Measurements from ENCODE around the gene EFNB2. TPM values are rescaled to one million over a fixed set of nuclear protein-coding genes. Genes with fewer than 3 reads are reported as not detected.

EFNB2 gene
- total and polyA plus RNA-seq, 8 donors = 3.0 to 48.7 (median 13.4) TPM

GRCh38 chr13:106496072-106496997, 39.1 kb downstream of the EFNB2 start:
- Histone ChIP-seq H3K27me3 (no peaks in the 10 kb centered on the region), H3K27ac (peak overlapping the region in 3 of 5 donors; percentile 30 to 53 (median 35)), H3K4me1 (peaks cover 0 to 71% (median 14%) of the 10 kb centered on the region in 4 donors), H3K4me3 (no peak overlapping the region), H3K36me3 (peaks cover 13 to 37% (median 35%) of the 10 kb centered on the region in 4 donors), H3K9me3 (no peaks in the 10 kb centered on the region)
- DNase-seq = peak in 1 of 2 donors; percentile 75
- peak in 1 of 3 donors; percentile 3 for TF ChIP-seq POLR2AphosphoS5 (IDR thresholded peaks at IDR 0.05)
- TF ChIP-seq POLR2A (IDR thresholded peaks at IDR 0.05) = no peak
- intact Hi-C loops (cut with DNase I; ENCODE audit: low total_unique reads) = no loop called here
- 36 to 49% (median 45%) methylated on average over 6 of the region's 6 CpGs for WGBS, 5 donors

- no peak overlapping the region for H3K4me3 ChIP-seq
- intact Hi-C loops (cut with DNase I; ENCODE audit: low total_unique reads) = no loop called here
- no peak for DNase-seq
- 87 to 95% (median 94%) methylated on average over 3 of the region's 3 CpGs for WGBS, 5 donors
- no peak for TF ChIP-seq POLR2AphosphoS5 (IDR thresholded peaks at IDR 0.05)
- TF ChIP-seq CTCF (IDR thresholded peaks at IDR 0.05) = no peak
- TF ChIP-seq EP300 (IDR thresholded peaks at IDR 0.05) = no peak
- TF ChIP-seq POLR2A (IDR thresholded peaks at IDR 0.05) = no peak
- peaks cover 13 to 42% (median 38%) of the 10 kb centered on the region in 4 donors for H3K36me3 ChIP-seq
- H3K9me3 ChIP-seq = no peaks in the 10 kb centered on the region
- peaks cover 0 to 70% (median 16%) of the 10 kb centered on the region in 4 donors for H3K4me1 ChIP-seq
- H3K27me3 ChIP-seq = no peaks in the 10 kb centered on the region
- no peak overlapping the region for H3K27ac ChIP-seq
Measured at GRCh38 chr13:106494936-106495335, 40.5 kb downstream of the EFNB2 start.

- no peaks in the 10 kb centered on the region for H3K9me3 ChIP-seq
- H3K36me3 ChIP-seq = peaks cover 13 to 42% (median 38%) of the 10 kb centered on the region in 4 donors
- no peak for TF ChIP-seq EP300 (IDR thresholded peaks at IDR 0.05)
- no peaks in the 10 kb centered on the region for H3K27me3 ChIP-seq
- intact Hi-C loops (cut with DNase I; ENCODE audit: low total_unique reads) = no loop called here
- H3K27ac ChIP-seq = no peak overlapping the region
- DNase-seq = no peak
- peaks cover 0 to 66% (median 16%) of the 10 kb centered on the region in 4 donors for H3K4me1 ChIP-seq
- no peak overlapping the region for H3K4me3 ChIP-seq
Measured at GRCh38 chr13:106494506-106494905, 41.0 kb downstream of the EFNB2 start.

- H3K9me3 ChIP-seq = no peaks in the 10 kb centered on the region
- H3K4me1 ChIP-seq = peaks cover 0 to 65% (median 16%) of the 10 kb centered on the region in 4 donors
- no peak overlapping the region for H3K27ac ChIP-seq
- no peak for DNase-seq
- H3K27me3 ChIP-seq = no peaks in the 10 kb centered on the region
- no peak overlapping the region for H3K4me3 ChIP-seq
- H3K36me3 ChIP-seq = peaks cover 13 to 42% (median 38%) of the 10 kb centered on the region in 4 donors
- intact Hi-C loops (cut with DNase I; ENCODE audit: low total_unique reads) = no loop called here
- WGBS, 5 donors = 76 to 83% (median 80%) methylated on average over 17 of the region's 17 CpGs
- TF ChIP-seq POLR2A (IDR thresholded peaks at IDR 0.05) (no peak), CTCF (IDR thresholded peaks at IDR 0.05) (no peak), EP300 (IDR thresholded peaks at IDR 0.05) (no peak), POLR2AphosphoS5 (IDR thresholded peaks at IDR 0.05) (no peak)
Measured at GRCh38 chr13:106493533-106494220, 41.8 kb downstream of the EFNB2 start.
